Activated T-helper 17 cell treated with anti-CD3 and anti-CD28 coated beads, Interleukin-2, amount 50 U/mL, for 72 hours (primary cell): ENCODE measurements around the gene TMEM129. TPM values are rescaled to one million over a fixed set of nuclear protein-coding genes. Genes with fewer than 3 reads are reported as not detected.
A peak's percentile ranks its signal among the peaks of the same experiment; 100 is the strongest.
"Not testable (repeated sequence)": the region's sequence is repeated elsewhere in the genome, so short reads cannot be mapped to it uniquely, and the experiment has no call there.

Experiments
- ATAC-seq: fragments of 150-1000 bp; cut with Tn5 transposase; replicated peaks from 2 replicates; pipeline ENCODE4 v1.10.0; 2021; ENCODE audit warnings: mild to moderate bottlenecking, moderate library complexity
- H3K27ac Mint-ChIP-seq: one replicate; pipeline ENCODE4 v1.8.0; 2022; ENCODE audit warnings: mixed read lengths
- H3K27me3 Mint-ChIP-seq: one replicate; pipeline ENCODE4 v1.8.0; 2022; ENCODE audit warnings: mixed read lengths
- H3K36me3 Mint-ChIP-seq: one replicate; pipeline ENCODE4 v1.8.0; 2022; ENCODE audit warnings: low read depth, mild to moderate bottlenecking, mixed read lengths
- H3K4me1 Mint-ChIP-seq: one replicate; pipeline ENCODE4 v1.8.0; 2022; ENCODE audit warnings: mixed read lengths
- H3K4me3 Mint-ChIP-seq: one replicate; pipeline ENCODE4 v1.8.0; 2022; ENCODE audit warnings: mild to moderate bottlenecking, mixed read lengths
- H3K9me3 Mint-ChIP-seq: one replicate; pipeline ENCODE4 v1.8.0; 2022; ENCODE audit warnings: mixed read lengths
- total RNA-seq, 2 donors: library from RNA; stranded (reverse); gene quantifications; one replicate each; pipeline ENCODE4 v1.2.3, GENCODE V29; 2022

The TMEM129 gene
- total RNA-seq, 2 donors from 2014 or later = 15.7 to 16.0 TPM

- ATAC-seq = no peak
- Mint-ChIP-seq H3K36me3 (peaks cover 70% of the 10 kb centered on the region), H3K4me3 (peak overlapping the region; percentile 99), H3K27me3 (no peaks in the 10 kb centered on the region), H3K4me1 (peaks cover 18% of the 10 kb centered on the region), H3K27ac (peak overlapping the region; percentile 95), H3K9me3 (no peaks in the 10 kb centered on the region)
Measured at GRCh38 chr4:1714303-1715001, 6.7 kb downstream of the TMEM129 start.

DNA sequence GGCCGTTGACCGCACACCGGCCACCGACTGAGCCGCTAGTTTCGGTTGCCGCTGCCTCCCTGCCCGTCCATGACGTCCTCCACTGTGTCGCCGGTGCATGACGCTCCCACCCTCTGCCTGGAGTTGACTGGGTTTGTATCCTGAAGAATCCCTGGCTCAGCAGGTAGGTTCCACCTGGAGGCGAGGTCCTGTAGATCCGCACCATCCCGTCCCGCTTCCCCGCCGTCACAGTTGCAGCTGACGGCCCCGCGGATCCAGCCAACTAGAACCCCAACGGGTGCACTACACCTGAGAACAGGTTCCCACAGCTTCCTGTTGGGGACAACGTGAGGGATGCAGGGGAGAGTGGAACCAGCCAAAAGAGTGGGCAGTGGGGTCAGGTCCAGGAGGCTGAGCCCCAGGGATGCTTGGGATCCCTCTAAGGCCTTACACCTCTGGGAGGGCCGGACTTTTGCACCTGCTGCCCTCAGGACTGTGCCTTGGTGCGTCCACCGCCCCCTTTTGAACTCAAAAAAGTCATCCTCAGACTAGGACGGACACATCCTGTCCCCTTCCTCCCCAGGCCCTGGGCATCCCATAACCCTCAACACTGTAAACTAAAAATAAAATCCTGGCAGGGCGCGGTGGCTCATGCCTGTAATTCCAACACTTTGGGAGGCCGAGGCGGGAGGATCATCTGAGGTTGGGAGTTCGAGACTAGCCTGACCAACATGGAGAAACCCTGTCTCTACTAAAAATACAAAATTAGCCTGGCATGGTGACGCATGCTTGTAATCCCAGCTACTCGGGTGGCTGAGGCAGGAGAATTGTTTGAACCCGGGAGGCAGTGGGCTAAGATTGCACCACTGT, 7.9 kb downstream of the TMEM129 start:
- H3K27me3 Mint-ChIP-seq = no peaks in the 10 kb centered on the region
- no peaks in the 10 kb centered on the region for H3K9me3 Mint-ChIP-seq
- peaks cover 74% of the 10 kb centered on the region for H3K36me3 Mint-ChIP-seq
- H3K27ac Mint-ChIP-seq = peak overlapping the region; percentile 95
- peaks cover 29% of the 10 kb centered on the region for H3K4me1 Mint-ChIP-seq
- peak overlapping the region; percentile 99 for H3K4me3 Mint-ChIP-seq
- ATAC-seq = peak; percentile 22

DNA sequence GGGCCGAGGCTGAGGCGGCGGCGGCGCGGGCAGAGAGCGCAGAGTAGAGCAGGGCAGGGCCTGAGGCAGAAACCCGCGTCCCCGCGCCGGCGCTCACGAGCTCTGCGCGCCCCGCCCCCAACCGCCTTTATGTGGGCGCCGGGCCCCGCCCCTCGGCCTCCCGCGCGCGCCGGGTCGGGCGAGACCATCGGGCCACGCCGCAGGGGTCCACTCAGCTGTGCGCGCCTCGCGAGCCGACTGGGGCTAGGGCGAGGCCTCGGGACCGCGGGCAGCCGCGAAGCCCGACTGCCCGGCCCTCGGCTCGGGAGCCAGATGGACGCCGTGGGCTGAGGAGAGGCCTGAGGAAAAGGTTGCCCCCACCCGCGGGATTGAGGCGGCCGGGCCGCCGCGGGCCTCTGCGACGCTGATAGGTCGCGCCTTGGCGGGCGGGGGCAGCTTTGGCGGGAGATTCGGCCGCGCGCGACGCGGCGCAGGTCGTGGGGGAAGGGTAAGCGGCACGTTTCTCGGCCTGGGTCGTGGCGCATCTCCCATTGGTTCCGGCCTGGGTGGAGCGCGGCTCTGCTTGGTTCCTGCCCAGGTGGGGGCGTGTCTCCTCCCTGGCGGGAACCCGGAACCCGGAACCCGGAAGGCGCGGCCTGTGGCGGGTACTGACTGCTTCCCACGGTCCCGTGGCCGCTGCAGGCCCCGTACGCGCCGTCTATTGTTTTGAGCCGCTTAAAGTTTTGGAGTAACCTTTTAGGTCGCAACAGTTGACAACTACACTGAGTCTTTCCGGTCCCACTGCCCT, 8.7 kb downstream of the TMEM129 start, which contains the start of gene SLBP:
TSS of gene SLBP (minus strand) at position 104 of the 787 bp plus-strand sequence. CDS start 131 bp downstream, outside the sequence.
- ATAC-seq = peak; percentile 91
- peaks cover 79% of the 10 kb centered on the region for H3K36me3 Mint-ChIP-seq
- H3K4me1 Mint-ChIP-seq = peaks cover 29% of the 10 kb centered on the region
- peak within 1 kb of the TSS; percentile 97 for H3K27ac Mint-ChIP-seq
- H3K9me3 Mint-ChIP-seq = no peaks in the 10 kb centered on the region
- H3K27me3 Mint-ChIP-seq = no peaks in the 10 kb centered on the region
- peak within 1 kb of the TSS; percentile 100 for H3K4me3 Mint-ChIP-seq

- H3K27ac Mint-ChIP-seq = peak overlapping the region; percentile 97
- H3K9me3 Mint-ChIP-seq = no peaks in the 10 kb centered on the region
- H3K4me3 Mint-ChIP-seq = peak overlapping the region; percentile 100
- peaks cover 85% of the 10 kb centered on the region for H3K36me3 Mint-ChIP-seq
- no peak for ATAC-seq
- peaks cover 29% of the 10 kb centered on the region for H3K4me1 Mint-ChIP-seq
- H3K27me3 Mint-ChIP-seq = no peaks in the 10 kb centered on the region
Measured at GRCh38 chr4:1711571-1712215, 9.4 kb downstream of the TMEM129 start.

DNA sequence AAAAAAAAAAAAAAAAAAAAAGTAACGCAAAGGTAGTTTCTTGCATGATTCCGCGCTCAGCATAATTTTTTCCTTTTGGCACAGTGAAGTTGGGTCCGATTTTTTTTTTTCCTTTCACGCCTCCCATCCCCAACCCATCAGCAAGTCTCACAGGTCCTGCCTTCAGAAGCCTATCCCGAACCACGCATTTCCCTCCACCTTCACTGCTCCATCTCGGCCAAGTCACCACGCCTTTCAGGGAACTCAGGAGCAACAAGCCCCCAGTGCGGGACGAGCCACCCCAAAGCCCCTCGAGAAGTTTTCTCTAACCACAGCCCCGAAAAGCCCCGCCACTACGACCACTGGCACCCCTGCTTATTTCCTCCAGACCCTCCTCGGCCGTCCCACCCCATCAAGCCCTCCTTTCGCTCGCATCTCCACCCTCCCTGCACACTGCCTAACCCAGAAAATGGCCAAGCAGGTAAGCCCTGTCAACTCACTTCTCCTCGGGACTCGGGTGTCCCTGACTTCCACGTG, 10.0 kb downstream of the TMEM129 start:
- no peak for ATAC-seq
- Mint-ChIP-seq H3K4me3 (peak overlapping the region; percentile 100), H3K27ac (peak overlapping the region; percentile 97), H3K27me3 (no peaks in the 10 kb centered on the region), H3K4me1 (peaks cover 29% of the 10 kb centered on the region), H3K9me3 (no peaks in the 10 kb centered on the region), H3K36me3 (peaks cover 90% of the 10 kb centered on the region)

DNA sequence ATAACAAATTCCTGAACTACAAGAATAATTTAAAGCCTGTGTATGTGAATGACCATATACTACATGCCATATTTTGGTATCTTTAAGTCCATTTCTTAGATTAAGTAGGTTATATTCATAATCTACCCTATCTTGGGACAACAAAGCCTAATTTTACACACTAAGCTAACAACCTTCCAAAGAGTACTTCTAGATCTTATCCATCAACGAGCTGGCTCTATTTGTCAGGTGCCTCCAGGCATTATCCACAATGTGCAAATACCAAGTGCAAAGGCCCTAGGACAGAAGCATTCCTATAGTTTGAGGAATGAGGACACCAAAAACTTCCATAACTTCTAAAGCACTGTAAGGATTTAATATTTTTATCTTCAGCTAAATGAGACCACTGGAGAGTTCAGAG, 12.5 kb downstream of the TMEM129 start:
- no peaks in the 10 kb centered on the region for H3K27me3 Mint-ChIP-seq
- peak overlapping the region; percentile 100 for H3K4me3 Mint-ChIP-seq
- no peak for ATAC-seq
- peaks cover 90% of the 10 kb centered on the region for H3K36me3 Mint-ChIP-seq
- peaks cover 24% of the 10 kb centered on the region for H3K4me1 Mint-ChIP-seq
- H3K9me3 Mint-ChIP-seq = no peaks in the 10 kb centered on the region
- peak overlapping the region; percentile 97 for H3K27ac Mint-ChIP-seq

- H3K36me3 Mint-ChIP-seq = peaks cover 99% of the 10 kb centered on the region
- H3K27me3 Mint-ChIP-seq = no peaks in the 10 kb centered on the region
- no peak overlapping the region for H3K27ac Mint-ChIP-seq
- peaks cover 29% of the 10 kb centered on the region for H3K4me1 Mint-ChIP-seq
- no peak overlapping the region for H3K4me3 Mint-ChIP-seq
- ATAC-seq = no peak
- H3K9me3 Mint-ChIP-seq = no peaks in the 10 kb centered on the region
Measured at GRCh38 chr4:1706358-1706757, 14.8 kb downstream of the TMEM129 start.

GRCh38 chr4:1705732-1706131, 15.4 kb downstream of the TMEM129 start:
- Mint-ChIP-seq H3K27ac (no peak overlapping the region), H3K4me1 (peaks cover 26% of the 10 kb centered on the region), H3K9me3 (no peaks in the 10 kb centered on the region), H3K4me3 (no peak overlapping the region), H3K27me3 (no peaks in the 10 kb centered on the region), H3K36me3 (peaks cover 99% of the 10 kb centered on the region)
- no peak for ATAC-seq

DNA sequence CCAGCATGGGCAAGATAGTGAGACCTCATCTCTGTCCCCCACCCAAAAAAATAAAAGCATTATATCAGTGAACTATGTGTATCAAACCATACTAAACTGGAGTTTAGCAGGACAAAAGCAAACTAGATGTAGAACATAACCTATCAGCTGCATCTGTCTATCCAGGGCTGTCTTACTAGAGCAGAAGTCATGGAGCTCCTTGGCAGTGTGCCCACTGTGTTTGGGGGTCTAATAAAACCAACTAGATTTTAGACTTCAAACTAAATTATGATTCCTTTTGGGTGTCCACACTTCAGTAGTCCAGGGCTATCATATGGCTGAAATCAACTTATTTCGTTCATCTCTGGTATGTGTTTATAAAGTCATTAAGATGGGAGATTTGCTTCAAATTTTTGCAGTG, 17.3 kb downstream of the TMEM129 start:
- Mint-ChIP-seq H3K36me3 (peaks cover 99% of the 10 kb centered on the region), H3K27me3 (no peaks in the 10 kb centered on the region)

GRCh38 chr4:1701671-1702070, 19.5 kb downstream of the TMEM129 start:
- not testable (repeated sequence) for H3K4me1 Mint-ChIP-seq, H3K27ac Mint-ChIP-seq, H3K27me3 Mint-ChIP-seq, ATAC-seq, H3K4me3 Mint-ChIP-seq, H3K9me3 Mint-ChIP-seq
- peaks cover 100% of the 10 kb centered on the region for H3K36me3 Mint-ChIP-seq

More for the DNA sequence above, 17.3 kb downstream of the TMEM129 start:
- no peak overlapping the region for H3K4me3 Mint-ChIP-seq
- no peaks in the 10 kb centered on the region for H3K9me3 Mint-ChIP-seq
- H3K4me1 Mint-ChIP-seq = peaks cover 13% of the 10 kb centered on the region
- no peak overlapping the region for H3K27ac Mint-ChIP-seq
- ATAC-seq = no peak

DNA sequence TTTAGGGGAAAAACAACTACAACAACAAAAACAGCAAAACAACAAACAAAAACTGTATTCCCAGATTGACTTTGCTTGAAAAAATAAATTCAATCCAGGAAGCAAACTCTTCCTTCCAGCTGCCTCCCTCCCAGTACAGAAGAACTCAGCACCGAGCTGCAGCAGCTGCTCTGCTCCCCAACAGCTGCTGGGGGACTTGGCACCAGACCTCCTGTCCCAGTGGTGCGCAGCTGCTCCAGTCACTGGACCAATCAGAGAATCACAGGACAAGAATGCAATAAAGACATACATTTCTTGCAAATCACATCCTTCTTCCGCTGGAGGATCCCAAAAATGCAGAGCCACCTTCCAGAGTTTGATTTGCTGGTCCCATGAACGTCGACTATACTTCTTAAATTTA, 25.2 kb downstream of the TMEM129 start:
- Mint-ChIP-seq H3K4me1 (no peaks in the 10 kb centered on the region), H3K27ac (no peak overlapping the region), H3K27me3 (no peaks in the 10 kb centered on the region), H3K36me3 (peaks cover 100% of the 10 kb centered on the region), H3K4me3 (no peak overlapping the region), H3K9me3 (no peaks in the 10 kb centered on the region)
- no peak for ATAC-seq

GRCh38 chr4:1693131-1693896, 27.8 kb downstream of the TMEM129 start:
- no peak overlapping the region for H3K27ac Mint-ChIP-seq
- no peaks in the 10 kb centered on the region for H3K27me3 Mint-ChIP-seq
- H3K4me3 Mint-ChIP-seq = no peak overlapping the region
- no peaks in the 10 kb centered on the region for H3K9me3 Mint-ChIP-seq
- no peaks in the 10 kb centered on the region for H3K4me1 Mint-ChIP-seq
- peak; percentile 94 for ATAC-seq
- H3K36me3 Mint-ChIP-seq = peaks cover 97% of the 10 kb centered on the region

DNA sequence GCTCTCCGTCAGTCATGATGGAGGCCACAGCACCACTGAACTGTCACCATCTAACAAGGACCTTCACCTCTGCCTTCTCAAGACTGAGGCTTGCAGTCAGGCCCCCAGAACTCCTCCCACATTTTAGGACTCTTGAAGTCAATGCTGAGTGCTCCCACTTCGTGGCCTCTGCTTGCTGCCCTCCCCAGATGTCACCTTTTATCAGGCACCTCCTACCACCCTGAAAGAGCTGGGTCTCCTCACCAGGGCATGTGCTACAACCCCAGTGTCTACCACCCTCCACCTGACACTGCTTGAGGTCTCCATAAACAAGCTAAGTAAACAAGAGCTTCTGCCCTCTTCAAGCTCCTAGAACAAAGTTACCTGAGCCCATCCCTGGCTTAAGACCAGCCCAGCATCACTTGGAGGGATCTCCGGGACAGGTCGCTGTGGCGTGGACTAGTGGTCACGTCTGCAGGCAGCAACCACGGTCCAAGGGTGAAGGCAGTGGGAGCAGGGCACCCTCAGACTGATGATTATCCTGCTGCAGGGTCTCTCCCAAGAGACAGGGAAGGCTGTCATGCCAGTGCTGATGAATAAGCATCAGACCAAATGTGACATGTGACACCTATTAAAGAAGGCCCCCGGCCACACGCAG, 29.3 kb downstream of the TMEM129 start:
- H3K36me3 Mint-ChIP-seq = peaks cover 82% of the 10 kb centered on the region
- H3K27me3 Mint-ChIP-seq = no peaks in the 10 kb centered on the region
- no peak for ATAC-seq
- H3K27ac Mint-ChIP-seq = no peak overlapping the region
- no peaks in the 10 kb centered on the region for H3K9me3 Mint-ChIP-seq
- no peaks in the 10 kb centered on the region for H3K4me1 Mint-ChIP-seq
- no peak overlapping the region for H3K4me3 Mint-ChIP-seq
